ENCODE measurements around the gene PARVG.

PARVG gene

DNA sequence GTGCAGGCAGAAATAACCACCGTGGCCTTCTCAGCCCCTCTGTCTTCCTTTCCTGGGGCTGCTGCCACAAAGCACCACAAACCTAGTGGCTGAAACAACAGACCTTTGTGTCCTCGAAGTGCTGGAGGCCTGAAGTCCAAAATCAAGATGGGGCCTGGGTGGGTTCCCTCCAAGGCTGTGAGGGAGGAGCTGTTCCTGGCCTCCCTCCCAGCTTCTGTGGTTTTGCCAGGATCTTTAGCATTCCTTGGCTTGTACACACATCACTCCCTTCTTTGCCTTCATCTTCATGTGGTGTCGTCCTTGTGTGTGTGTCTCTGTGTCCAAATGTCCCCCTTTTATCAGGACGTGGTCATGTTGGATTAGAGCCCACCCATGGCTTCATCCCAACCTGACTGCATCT lies 29.0 kb upstream of the PARVG start:
- in situ Hi-C loops (cut with MboI; ENCODE audit: low sequenced_read_pairs, unreplicated experiment): no loop called here
- no peak for DNase-seq (ENCODE audit: low spot score)
- TF ChIP-seq, protein P1, sequence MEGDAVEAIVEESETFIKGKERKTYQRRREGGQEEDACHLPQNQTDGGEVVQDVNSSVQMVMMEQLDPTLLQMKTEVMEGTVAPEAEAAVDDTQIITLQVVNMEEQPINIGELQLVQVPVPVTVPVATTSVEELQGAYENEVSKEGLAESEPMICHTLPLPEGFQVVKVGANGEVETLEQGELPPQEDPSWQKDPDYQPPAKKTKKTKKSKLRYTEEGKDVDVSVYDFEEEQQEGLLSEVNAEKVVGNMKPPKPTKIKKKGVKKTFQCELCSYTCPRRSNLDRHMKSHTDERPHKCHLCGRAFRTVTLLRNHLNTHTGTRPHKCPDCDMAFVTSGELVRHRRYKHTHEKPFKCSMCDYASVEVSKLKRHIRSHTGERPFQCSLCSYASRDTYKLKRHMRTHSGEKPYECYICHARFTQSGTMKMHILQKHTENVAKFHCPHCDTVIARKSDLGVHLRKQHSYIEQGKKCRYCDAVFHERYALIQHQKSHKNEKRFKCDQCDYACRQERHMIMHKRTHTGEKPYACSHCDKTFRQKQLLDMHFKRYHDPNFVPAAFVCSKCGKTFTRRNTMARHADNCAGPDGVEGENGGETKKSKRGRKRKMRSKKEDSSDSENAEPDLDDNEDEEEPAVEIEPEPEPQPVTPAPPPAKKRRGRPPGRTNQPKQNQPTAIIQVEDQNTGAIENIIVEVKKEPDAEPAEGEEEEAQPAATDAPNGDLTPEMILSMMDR (IDR thresholded peaks at IDR 0.05; ENCODE audit: borderline replicate concordance, control extremely low read depth, extremely low read depth, insufficient read depth, missing control alignments): no peak

DNA sequence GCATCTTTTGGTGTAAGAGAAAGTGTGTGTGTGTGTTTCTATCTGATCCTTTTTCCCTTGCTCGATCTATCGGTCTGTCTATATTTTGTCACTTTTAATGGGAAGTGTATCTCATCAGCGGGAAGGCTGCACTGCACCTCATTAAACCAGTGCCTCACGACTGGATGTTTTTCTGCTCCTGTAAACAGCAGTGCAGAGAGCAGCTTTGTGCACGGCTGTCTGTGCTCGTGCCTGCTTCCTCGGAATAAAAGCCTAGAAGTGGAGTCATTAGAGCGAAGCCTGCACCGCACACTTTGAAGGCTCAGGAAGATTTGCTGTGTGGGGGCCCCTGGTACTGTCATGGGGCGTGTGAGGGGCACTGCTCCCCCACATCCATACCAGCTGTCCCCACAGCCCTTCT lies 27.0 kb upstream of the PARVG start:
- no peak for DNase-seq (ENCODE audit: low spot score)
- in situ Hi-C loops (cut with MboI; ENCODE audit: low sequenced_read_pairs, unreplicated experiment): no loop called here
- TF ChIP-seq, protein P1 (IDR thresholded peaks at IDR 0.05; ENCODE audit: borderline replicate concordance, control extremely low read depth, extremely low read depth, insufficient read depth, missing control alignments): no peak

DNA sequence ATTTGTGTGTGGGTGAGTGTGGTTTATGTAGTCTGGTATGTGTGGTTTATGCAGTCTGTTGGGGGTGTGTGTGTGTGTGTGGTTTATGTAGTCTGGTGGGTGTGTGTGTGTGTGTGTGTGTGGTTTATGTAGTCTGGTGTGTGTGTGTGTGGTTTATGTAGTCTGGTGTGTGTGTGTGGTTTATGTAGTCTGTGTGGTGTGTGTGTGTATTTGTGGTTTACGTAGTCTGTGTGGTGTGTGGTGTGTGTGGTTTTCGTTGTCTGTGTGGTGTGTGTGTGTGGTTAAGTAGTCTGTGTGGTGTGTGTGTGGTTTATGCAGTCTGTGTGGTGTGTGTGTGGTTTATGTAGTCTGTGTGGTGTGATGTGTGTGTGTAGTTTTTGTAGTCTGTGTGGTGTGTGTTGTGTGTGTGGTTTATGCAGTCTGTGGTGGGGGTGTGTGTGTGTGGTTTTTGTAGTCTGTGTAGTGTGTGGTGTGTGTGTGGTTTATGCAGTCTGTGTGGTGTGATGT lies 26.2 kb upstream of the PARVG start:
- no peak for DNase-seq (ENCODE audit: low spot score)
- in situ Hi-C loops (cut with MboI; ENCODE audit: low sequenced_read_pairs, unreplicated experiment): no loop called here
- TF ChIP-seq, protein P1 (IDR thresholded peaks at IDR 0.05; ENCODE audit: borderline replicate concordance, control extremely low read depth, extremely low read depth, insufficient read depth, missing control alignments): no peak

DNA sequence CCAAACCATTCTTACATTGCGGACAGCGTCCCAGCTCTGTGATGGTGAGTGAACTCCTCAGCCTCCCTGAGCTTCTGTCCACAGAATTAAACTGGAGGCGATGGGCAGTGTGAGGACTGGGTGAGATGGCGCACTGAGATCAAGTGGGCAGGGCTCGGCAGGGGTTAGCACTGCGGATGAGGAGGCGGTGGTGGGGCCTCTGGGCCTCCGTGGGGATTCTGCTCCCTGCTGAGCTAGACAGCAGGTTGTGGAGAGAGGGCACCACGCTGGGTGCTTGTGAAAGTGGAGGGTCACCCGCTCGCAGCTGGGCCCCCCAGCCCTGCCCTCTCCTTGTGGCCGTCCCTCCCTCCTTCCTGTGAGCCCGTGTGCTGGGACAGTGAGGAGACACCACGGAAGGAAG lies 25.6 kb upstream of the PARVG start:
- in situ Hi-C loops (cut with MboI; ENCODE audit: low sequenced_read_pairs, unreplicated experiment): no loop called here
- TF ChIP-seq, protein P1 (IDR thresholded peaks at IDR 0.05; ENCODE audit: borderline replicate concordance, control extremely low read depth, extremely low read depth, insufficient read depth, missing control alignments): no peak
- no peak for DNase-seq (ENCODE audit: low spot score)

DNA sequence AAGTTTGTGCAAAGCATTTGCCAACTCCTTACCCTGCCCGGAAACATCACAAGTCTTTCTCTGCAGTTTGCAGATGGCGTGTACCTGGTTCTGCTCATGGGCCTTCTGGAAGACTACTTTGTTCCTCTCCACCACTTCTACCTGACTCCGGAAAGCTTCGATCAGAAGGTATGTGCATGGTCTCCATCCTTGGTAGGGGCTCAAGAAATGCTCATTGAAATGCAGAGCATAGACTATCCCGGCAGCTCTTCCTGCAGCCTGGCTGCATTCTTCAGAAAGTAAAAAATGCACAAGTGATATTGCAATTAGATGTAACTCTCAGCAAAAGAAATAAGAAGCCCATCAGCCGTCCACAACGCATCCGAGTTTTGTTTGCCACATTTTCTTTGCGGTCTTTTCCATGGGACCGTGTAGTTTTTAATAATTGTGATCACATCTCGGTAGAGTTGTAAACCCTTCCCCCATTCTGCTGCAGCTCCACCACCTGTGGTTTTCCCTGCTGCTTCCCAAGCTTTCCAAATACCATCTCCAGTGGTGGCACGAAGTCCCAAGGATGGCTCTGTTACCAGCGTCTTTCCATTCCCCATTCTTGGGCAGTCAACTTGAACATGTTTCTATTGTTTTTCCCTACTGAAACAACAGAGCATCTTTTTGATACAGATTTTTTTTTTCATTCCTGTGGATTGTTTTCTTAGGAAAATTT lies 22.7 kb upstream of the PARVG start:
- TF ChIP-seq, protein P1 (IDR thresholded peaks at IDR 0.05; ENCODE audit: borderline replicate concordance, control extremely low read depth, extremely low read depth, insufficient read depth, missing control alignments): no peak
- no peak for DNase-seq (ENCODE audit: low spot score)
- in situ Hi-C loops (cut with MboI; ENCODE audit: low sequenced_read_pairs, unreplicated experiment): no loop called here

DNA sequence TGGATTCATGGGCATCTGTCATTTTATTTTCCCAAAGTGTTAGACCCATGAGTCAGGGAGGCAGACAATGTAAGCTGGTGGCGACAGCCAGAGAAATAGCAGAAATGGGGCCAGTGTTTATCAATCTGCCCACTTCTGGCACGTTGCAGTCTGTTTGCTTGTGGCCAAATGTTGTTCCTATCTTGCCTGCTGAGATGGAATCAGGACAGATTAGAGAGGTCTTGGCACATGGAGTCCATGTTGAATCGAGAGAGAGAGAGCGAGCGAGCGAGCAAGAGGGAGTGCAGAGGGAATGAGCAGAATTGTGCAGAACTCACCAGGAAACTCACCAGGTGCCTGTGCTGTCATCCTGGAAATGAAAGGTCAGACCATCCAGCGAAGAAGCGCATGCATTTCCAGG lies 21.9 kb upstream of the PARVG start:
- TF ChIP-seq, protein P1 (IDR thresholded peaks at IDR 0.05; ENCODE audit: borderline replicate concordance, control extremely low read depth, extremely low read depth, insufficient read depth, missing control alignments): no peak
- in situ Hi-C loops (cut with MboI; ENCODE audit: low sequenced_read_pairs, unreplicated experiment): no loop called here
- no peak for DNase-seq (ENCODE audit: low spot score)
